ENCODE data around the gene ITPK1. TPM values are rescaled to one million over a fixed set of nuclear protein-coding genes. Genes with fewer than 3 reads are reported as not detected.

Gene ITPK1
- total RNA-seq, 2 experiments from 2014 or later = 78.5 to 83.5 TPM

DNA sequence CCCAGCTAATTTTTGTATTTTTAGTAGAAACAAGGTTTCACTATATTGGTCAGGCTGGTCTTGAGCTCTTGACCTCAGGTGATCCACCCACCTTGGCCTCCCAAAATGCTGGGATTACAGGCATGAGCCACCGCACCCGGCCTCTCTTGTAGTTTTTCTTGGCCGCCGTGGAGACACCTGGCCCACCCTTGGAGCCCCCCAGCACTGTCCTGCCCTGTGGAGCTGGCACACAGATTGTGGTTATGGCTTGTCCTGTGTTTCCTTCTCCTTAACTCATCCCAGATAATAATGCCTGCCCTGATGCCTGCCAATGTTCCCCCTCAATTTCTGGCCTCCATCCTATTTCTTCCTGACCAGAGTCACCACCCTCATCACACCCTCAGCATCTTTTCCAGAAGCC is 134.9 kb downstream of the ITPK1 start:
- DNase-seq (no peak), ATAC-seq (no peak)
- ChIA-PET POLR2A (no interaction called here), CTCF (no interaction called here)
- Mint-ChIP-seq H3K27me3 (no peaks in the 10 kb centered on the region), H3K27ac (no peak overlapping the region), H3K9me3 (peaks cover 41% of the 10 kb centered on the region), H3K36me3 (ENCODE audit: low read depth) (peaks cover 72% of the 10 kb centered on the region), H3K4me3 (no peak overlapping the region), H3K4me1 (ENCODE audit: low read depth) (peaks cover 3% of the 10 kb centered on the region)
- TF ChIP-seq, protein P1, sequence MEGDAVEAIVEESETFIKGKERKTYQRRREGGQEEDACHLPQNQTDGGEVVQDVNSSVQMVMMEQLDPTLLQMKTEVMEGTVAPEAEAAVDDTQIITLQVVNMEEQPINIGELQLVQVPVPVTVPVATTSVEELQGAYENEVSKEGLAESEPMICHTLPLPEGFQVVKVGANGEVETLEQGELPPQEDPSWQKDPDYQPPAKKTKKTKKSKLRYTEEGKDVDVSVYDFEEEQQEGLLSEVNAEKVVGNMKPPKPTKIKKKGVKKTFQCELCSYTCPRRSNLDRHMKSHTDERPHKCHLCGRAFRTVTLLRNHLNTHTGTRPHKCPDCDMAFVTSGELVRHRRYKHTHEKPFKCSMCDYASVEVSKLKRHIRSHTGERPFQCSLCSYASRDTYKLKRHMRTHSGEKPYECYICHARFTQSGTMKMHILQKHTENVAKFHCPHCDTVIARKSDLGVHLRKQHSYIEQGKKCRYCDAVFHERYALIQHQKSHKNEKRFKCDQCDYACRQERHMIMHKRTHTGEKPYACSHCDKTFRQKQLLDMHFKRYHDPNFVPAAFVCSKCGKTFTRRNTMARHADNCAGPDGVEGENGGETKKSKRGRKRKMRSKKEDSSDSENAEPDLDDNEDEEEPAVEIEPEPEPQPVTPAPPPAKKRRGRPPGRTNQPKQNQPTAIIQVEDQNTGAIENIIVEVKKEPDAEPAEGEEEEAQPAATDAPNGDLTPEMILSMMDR (IDR thresholded peaks at IDR 0.05) = no peak
- intact Hi-C loops (cut with micrococcal nuclease) = no loop called here

DNA sequence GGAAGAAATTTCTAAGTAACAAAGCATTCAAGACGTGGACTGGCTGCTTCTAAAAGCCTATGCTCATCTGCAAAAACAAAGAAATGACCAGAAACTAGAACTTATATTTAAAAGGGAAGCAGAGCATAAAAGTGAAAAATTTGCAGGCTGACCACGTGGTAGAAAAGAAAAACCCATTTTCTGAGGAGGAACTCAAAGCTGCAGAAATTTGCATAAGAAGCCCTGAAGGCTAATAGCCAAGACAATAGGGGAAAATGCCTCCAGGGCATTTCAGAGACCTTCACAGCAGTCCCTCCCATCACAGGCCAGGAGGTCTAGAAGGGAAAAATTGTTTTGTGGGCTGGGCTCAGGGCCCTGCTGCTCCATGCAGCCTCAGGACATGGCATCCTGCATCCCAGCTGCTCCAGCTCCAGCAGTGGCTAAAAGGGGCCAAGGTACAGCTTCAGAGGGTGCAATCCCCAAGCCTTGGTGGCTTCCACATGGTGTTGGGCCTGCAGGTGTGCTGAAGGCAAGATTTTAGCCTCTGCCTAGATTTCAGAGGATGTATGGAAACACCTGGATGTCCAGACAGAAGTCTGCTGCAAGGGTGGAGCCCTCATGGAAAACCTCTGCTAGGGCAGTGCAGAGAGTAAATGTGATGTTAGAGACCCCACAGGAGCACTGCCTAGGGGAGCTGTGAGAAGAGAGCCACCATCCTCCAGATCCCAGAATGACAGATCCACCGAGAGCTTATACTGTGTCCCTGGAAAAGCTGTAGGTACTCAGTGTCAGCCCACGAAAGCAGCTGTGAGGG is 137.3 kb downstream of the ITPK1 start:
- Mint-ChIP-seq H3K27ac (no peak overlapping the region), H3K9me3 (peaks cover 44% of the 10 kb centered on the region), H3K36me3 (ENCODE audit: low read depth) (peaks cover 84% of the 10 kb centered on the region), H3K4me3 (no peak overlapping the region), H3K4me1 (ENCODE audit: low read depth) (no peaks in the 10 kb centered on the region), H3K27me3 (no peaks in the 10 kb centered on the region)
- ChIA-PET CTCF (no interaction called here), POLR2A (no interaction called here)
- ATAC-seq = no peak
- intact Hi-C loops (cut with micrococcal nuclease) = no loop called here
- no peak for DNase-seq
- TF ChIP-seq, protein P1 (IDR thresholded peaks at IDR 0.05) = no peak

DNA sequence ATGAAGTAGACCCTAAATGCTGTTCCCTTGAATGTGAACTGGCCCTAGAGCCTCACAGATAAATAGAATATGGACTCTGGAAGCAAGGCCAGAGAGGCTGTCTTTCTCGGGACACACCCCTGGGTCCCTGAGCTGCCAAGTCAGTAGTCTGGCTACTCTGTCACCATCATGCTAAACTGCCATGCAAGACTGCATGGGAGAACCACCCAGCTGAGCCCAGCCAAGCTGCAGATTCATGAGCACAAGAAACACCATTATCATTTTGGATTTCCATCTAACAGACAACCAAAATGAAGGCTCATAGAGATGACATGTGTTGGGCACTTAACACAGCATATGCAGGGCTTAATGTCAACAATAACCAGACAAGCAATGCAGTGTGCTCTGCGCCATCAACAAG is 139.5 kb downstream of the ITPK1 start:
- peaks cover 2% of the 10 kb centered on the region for H3K4me1 Mint-ChIP-seq (ENCODE audit: low read depth)
- H3K27ac Mint-ChIP-seq = no peak overlapping the region
- no peaks in the 10 kb centered on the region for H3K27me3 Mint-ChIP-seq
- no peak overlapping the region for H3K4me3 Mint-ChIP-seq
- H3K36me3 Mint-ChIP-seq (ENCODE audit: low read depth) = peaks cover 77% of the 10 kb centered on the region
- intact Hi-C loops (cut with micrococcal nuclease) = no loop called here
- DNase-seq = no peak
- ATAC-seq = no peak
- TF ChIP-seq, protein P1 (IDR thresholded peaks at IDR 0.05) = no peak
- ChIA-PET POLR2A (no interaction called here), CTCF (no interaction called here)
- H3K9me3 Mint-ChIP-seq = peaks cover 41% of the 10 kb centered on the region

DNA sequence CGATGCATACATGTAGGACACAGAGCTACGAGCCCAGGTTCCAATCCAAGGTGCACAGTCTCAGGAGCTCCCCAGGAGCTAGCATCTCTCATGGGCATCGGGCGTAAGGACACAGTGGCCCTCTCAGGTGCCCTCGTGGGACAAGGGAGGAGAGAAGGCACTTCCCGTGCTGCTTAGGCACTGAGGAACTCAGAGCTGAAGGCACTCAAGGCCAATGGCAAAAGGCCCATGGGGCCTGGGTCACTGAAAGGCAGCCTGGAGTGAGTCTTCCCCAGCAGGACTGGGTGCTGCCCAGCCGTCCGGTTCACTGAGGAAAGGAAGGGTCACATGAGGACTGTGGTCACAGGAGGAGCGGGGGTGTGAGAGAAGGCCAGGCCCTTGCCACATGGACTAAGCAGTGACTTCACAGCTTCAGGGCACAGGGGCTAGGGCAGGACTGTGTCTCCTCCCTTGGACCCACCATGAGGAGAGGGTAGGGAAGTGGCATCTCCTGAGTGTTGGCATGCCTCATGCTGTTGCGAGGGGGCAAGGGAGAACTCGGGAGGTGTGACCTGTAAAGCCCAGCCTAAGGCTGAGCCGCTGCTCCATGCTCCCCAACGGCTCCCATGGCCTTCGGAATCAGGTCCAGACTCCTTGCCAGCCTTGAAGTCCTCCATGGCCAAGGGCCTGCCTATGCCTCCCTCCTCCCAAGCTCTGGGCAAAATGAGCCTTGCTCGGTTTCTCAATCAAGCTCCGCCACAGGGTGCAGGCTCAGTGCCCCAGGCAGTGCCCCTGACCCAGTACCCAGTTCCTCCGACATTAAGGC is 141.0 kb downstream of the ITPK1 start:
- Mint-ChIP-seq H3K36me3 (ENCODE audit: low read depth) (peaks cover 64% of the 10 kb centered on the region), H3K4me3 (no peak overlapping the region), H3K9me3 (peaks cover 36% of the 10 kb centered on the region), H3K27me3 (no peaks in the 10 kb centered on the region), H3K4me1 (ENCODE audit: low read depth) (peaks cover 6% of the 10 kb centered on the region), H3K27ac (no peak overlapping the region)
- POLR2A ChIA-PET = interaction anchor here (1.1 to 1.3 kb wide), 2 partner anchors 11 to 80 kb away, joined by 4 to 5 read pairs; no protein-coding TSS in a partner anchor
- no peak for DNase-seq
- intact Hi-C loops (cut with micrococcal nuclease) = no loop called here
- ATAC-seq = no peak
- CTCF ChIA-PET = interaction anchor here (1.1 to 1.3 kb wide), 2 partner anchors 48 to 139 kb away, joined by 3 read pairs; no protein-coding TSS in a partner anchor
- TF ChIP-seq, protein P1 (IDR thresholded peaks at IDR 0.05) = no peak
